K562 treated with DMSO at 1 percent for 4 hours (cell line): Measurements from ENCODE around the gene SCN2B. TPM values are rescaled to one million over a fixed set of nuclear protein-coding genes. Genes with fewer than 3 reads are reported as not detected.

Experiments
- total RNA-seq: library from RNA; unstranded; fragments of 300-600 nt; gene quantifications from 2 replicates; pipeline ENCODE4 v1.2.3, GENCODE V29; 2022; ENCODE audit not compliant: insufficient read depth

SCN2B gene
- not detected in 2 replicates for total RNA-seq

DNA sequence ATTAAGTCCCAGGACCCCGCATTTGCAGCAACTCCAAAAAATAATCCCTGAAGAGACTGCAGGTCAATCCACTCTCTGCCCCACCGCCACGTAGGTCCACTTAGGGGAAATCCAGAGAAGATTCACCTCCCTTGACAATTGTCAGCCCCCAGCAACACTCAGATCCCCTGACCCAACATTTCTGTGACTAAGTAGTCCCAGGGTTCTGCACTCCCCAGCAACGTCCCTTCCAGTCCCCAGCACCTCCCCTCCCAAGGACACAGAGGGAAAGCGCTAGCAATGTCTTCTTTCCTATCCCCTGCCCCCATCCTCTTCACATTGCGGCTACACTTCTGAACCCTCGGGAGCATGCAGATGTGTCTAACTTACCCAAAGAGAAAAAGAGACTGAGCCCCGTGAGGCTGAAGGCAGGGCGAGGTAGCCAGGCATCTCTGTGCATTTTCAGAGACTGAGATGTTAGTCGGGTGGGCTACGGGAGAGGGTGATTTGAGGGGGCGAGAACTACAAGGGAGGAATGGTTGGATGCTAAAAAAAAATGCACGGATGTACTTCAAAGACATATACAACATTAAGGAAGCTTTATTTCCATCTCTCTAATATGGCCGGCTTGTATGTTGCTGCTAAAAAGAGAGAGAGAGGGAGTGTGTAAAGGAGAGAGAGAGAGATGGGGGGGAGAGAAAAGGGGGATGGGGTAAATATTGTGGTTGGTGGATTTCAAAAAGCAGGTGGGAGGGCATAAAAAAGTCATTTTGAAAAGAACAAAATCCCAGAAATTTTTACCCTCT, at the start of gene SCN2B:
SCN2B (minus strand) TSS at position 647 of the 785 bp plus-strand sequence; CDS start at position 439, 208 bp downstream.

DNA sequence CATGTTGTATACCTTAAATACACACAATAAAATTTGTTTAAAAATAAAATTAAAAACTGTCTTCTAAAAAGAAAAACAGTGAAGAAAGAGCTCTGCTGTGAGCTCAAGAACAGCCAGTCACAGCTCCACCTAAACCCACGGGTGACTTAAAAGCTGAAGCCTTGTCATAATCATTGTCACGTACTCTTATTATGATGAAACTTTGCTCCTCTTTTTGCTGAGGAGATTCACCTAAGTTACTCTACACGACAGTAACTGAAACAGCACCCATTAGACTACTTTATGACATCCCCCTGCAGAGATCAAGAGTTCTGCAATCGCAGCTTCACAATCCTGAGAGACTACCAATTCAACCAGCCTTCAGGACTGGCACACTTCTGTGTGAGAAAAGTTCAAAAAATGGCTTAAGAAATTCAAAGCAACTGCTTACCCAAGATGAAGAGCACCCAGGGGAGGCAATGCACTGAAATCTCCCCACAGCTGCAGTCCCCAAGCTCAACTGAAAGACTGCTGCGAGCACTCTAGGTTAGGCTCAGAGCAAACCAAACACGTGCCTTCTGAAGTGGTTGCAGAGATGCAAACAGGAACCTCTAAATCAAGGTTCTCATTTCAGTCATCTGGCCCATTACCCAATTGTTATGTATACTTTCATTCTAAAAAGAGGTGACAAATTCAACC, 48.2 kb upstream of the SCN2B start, which contains the start of gene JAML:
JAML (minus strand) TSS at position 501 of the 678 bp plus-strand sequence. CDS start 10,145 bp downstream, outside the sequence.

GRCh38 chr11:118152552-118153471, 23.6 kb downstream of the SCN2B start, which contains the start of gene SCN4B:
Gene SCN4B, minus strand, starts transcription at chr11:118152823. Its CDS starts 150 bp downstream, at chr11:118152673.

Other genes starting within 250 kb of the SCN2B start
- gene TMPRSS13, start 247.2 kb downstream of the SCN2B start, total RNA-seq, result 1.8 TPM in 1 of 2 replicates, not detected in the other
- 12.6 and 15.3 TPM in 2 replicates for gene IL10RA, start 190.2 kb downstream of the SCN2B start, total RNA-seq
- 7.5 and 17.5 TPM in 2 replicates for gene TMPRSS4, start 99.6 kb downstream of the SCN2B start, total RNA-seq
- gene SMIM35, start 89.7 kb downstream of the SCN2B start, total RNA-seq, result 0.22 TPM in 1 of 2 replicates, not detected in the other
- gene SCN4B, start 23.8 kb downstream of the SCN2B start, total RNA-seq, result not detected in 2 replicates
- gene JAML, start 48.4 kb upstream of the SCN2B start, total RNA-seq, result 0.61 TPM in 1 of 2 replicates, not detected in the other
- 0.88 and 1.9 TPM in 2 replicates for gene MPZL3, start 75.7 kb upstream of the SCN2B start, total RNA-seq
- not detected in 2 replicates for gene MPZL2, start 87.7 kb upstream of the SCN2B start, total RNA-seq
- 0.57 TPM in 1 of 2 replicates, not detected in the other for gene CD3E, start 128.1 kb upstream of the SCN2B start, total RNA-seq
- 12.8 and 34.9 TPM in 2 replicates for gene CD3D, start 166.1 kb upstream of the SCN2B start, total RNA-seq
- not detected in 2 replicates for gene CD3G, start 167.7 kb upstream of the SCN2B start, total RNA-seq
- 16.5 and 18.2 TPM in 2 replicates for gene UBE4A, start 183.0 kb upstream of the SCN2B start, total RNA-seq
- gene ATP5MG, start 225.0 kb upstream of the SCN2B start, total RNA-seq, result 156 and 164 TPM in 2 replicates